ENCODE results near the gene FYB1.

Gene FYB1

DNA sequence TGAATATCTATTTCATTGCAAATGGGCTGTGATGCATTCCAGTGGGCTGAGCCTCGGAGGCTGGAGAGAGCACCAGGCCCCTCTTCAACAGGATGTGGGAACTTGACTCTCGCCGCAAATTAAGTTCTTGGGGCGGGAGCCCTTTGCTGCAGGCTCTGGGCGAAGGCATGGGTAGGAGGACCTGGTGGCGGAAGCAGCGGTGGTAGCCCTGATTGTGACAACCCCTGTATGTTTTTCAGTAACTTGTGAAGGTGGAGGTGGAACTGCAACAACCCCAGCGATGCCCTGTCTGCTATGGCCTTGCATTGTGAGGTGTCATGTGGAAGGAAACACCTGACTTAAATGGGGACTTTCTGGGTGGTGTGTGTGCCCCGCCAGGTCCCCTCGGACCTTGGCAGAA, 9.4 kb downstream of the FYB1 start:
- H3K27ac ChIP-seq, result no peak overlapping the region
- TF ChIP-seq ZFX (IDR thresholded peaks at IDR 0.05), result no peak
- TF ChIP-seq, protein P1, sequence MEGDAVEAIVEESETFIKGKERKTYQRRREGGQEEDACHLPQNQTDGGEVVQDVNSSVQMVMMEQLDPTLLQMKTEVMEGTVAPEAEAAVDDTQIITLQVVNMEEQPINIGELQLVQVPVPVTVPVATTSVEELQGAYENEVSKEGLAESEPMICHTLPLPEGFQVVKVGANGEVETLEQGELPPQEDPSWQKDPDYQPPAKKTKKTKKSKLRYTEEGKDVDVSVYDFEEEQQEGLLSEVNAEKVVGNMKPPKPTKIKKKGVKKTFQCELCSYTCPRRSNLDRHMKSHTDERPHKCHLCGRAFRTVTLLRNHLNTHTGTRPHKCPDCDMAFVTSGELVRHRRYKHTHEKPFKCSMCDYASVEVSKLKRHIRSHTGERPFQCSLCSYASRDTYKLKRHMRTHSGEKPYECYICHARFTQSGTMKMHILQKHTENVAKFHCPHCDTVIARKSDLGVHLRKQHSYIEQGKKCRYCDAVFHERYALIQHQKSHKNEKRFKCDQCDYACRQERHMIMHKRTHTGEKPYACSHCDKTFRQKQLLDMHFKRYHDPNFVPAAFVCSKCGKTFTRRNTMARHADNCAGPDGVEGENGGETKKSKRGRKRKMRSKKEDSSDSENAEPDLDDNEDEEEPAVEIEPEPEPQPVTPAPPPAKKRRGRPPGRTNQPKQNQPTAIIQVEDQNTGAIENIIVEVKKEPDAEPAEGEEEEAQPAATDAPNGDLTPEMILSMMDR (conservative IDR thresholded peaks at IDR 0.05), result no peak

DNA sequence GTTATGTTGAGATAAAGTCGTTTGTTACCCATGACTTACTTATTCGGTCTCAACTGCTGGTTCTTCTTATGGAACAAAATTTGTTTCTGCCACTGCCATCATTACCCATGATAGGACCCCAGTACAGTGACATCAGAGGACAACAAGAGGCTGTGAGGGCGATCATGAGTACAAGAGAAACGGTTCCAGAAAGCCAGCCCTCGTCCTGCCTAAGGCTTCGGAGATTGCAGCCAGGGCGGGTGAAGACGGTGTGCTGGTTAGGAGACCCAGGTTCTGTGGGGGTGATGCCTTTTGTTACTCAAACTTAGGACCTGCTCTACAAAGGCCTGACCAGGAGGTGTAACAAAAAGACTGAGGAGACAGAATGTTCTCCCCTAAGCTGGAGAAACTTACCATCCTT, 10.9 kb downstream of the FYB1 start:
- H3K27ac ChIP-seq, result no peak overlapping the region
- TF ChIP-seq ZFX (IDR thresholded peaks at IDR 0.05), result no peak
- TF ChIP-seq, protein P1 (conservative IDR thresholded peaks at IDR 0.05), result no peak

DNA sequence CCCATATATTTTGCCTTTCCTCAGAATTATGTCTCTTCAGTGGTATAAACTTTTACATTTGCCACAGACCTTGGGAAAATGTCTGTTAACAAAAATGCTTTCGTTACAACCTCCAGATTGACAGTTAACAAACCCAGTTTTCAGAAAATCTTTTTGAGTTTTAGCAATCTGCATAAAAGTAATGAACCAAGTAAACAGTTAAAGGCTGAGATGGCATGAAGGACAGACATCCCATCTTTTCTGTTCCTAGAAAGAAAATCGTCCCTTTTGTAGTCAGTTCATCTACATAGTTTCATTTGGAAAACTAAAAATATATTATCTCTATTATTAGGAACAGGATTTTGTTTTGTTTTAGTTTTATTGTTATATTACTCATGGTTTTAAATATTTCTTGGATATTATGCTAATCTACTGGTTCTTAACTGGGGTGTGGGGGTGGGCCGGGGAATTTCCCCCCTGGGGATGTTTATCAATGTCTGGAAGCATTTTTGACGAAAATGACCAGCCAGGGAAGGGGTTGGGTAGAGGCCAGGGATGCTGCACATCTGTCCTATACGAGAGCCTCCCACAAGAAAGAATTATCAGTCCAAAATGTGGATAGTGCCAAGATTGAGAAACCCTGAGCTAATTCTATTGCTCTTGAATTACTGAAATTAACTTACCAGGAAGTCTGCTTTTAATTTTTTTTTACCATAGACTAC, 11.9 kb downstream of the FYB1 start:
- TF ChIP-seq, protein P1 (conservative IDR thresholded peaks at IDR 0.05), result no peak
- TF ChIP-seq ZFX (IDR thresholded peaks at IDR 0.05), result no peak

DNA sequence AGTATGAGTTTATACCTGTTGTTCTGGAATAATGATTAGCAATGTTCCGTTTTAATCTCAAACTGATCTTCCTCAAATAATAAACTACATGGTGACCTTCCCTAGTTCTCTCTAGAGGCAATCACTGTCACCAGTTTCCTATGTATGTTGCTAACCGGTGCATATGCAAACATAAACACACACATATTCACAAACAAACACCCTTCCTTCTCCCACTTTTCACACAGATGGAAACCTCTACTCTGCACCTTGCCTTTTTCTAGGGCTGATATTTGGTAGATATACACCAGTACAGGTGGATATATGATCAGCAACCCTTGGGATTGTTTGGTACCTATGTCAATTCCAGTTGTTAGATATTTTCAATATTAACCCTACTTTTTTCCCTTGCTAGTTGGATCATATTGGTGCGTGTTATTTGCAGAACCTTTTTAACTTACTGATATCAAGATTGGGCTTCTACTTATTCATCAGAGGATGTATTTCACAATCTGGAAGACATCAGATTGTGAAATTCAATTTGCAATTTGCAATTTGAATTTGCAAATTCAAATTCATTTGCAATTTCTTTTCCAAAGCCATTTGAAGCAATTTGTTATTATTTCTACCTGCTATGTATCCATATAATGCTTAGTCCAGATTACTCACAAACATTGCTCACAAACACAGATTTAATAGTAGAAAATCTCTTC, 12.6 kb downstream of the FYB1 start:
- H3K27ac ChIP-seq, result no peak overlapping the region
- TF ChIP-seq ZFX (IDR thresholded peaks at IDR 0.05), result no peak
- TF ChIP-seq, protein P1 (conservative IDR thresholded peaks at IDR 0.05), result no peak

More for the DNA sequence above, 11.9 kb downstream of the FYB1 start:
- H3K27ac ChIP-seq, result no peak overlapping the region

DNA sequence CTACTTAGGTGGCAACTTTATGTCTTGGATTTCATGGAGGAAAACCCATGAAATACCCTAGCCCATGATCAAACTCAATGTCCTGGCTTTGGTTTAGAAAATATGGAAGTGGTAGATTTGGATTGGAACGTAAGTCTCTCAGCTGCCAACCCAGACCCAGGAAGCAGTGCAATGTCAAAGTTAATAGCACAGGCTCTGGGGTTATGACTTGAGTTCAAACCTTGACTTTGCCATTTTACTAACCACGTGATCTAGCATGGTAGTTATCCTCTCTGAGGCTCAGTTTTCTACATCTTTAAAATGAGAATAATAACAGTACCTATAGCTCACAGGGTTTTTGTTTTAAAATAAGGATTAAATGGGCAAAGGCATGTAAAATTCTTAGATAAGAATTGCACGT, 13.8 kb downstream of the FYB1 start:
- H3K27ac ChIP-seq, result no peak overlapping the region
- TF ChIP-seq, protein P1 (conservative IDR thresholded peaks at IDR 0.05), result no peak

DNA sequence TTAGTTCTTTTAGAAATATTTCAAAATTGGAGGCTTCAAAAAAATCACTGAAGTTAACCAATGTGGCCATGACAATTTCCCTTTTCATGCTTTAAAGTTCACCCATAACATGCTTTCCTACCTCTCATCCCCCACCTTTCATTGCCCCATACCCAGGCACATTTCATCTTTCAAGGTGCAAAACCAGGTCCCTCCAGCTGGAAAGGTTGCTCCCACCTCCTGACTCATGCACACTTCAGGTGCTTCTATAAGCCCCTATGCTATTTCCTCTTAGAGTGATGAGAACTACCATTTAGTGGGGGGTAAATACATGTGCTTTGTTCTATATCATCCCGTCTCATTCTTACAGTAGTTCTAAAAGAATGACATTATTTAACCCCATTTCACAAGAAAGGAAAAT, 15.4 kb downstream of the FYB1 start:
- H3K27ac ChIP-seq, result no peak overlapping the region

More for the DNA sequence above, 15.4 kb downstream of the FYB1 start:
- no peak for TF ChIP-seq ZFX (IDR thresholded peaks at IDR 0.05)
- TF ChIP-seq, protein P1 (conservative IDR thresholded peaks at IDR 0.05), result no peak

Data from C4-2B (cell line).